HPDE6-E6E7 (cell line): Measurements from ENCODE around the gene EOLA2.
"Not testable (repeated sequence)": the region's sequence is repeated elsewhere in the genome, so short reads cannot be mapped to it uniquely, and the experiment has no call there.

Experiments
- DNase-seq: peaks from one replicate; pipeline ENCODE4 v3.0.0; 2011; ENCODE audit warnings: missing footprints; ENCODE audit errors: extremely low spot score

The EOLA2 gene

DNA sequence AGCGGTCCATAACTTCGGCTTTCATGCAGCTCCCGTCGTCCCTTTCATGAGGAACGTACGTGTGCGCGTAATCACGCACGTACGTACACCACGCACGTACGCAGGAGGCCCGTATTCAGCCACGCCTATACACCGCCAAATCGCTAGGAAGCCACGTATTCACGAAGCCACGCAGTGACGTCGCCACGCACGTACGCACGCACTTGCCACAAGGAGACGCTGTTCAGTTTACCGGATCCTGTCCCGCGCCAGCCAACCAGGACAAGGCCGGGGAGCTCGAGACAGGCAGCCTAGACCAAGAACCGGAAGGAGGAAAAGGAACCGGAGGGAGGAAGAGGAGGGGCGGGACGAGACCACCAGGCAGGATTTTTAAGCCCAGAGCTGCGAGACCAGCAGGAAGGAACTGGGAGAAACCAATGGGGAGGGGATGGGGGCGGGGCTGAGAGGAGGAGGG is at the start of gene EOLA2:
Gene EOLA2, minus strand, starts transcription at position 65 of the 454 bp plus-strand sequence. CDS start 4,617 bp downstream, outside the sequence.
- peak; percentile 76 for DNase-seq

- DNase-seq = no peak
These were observed 49.3 kb upstream of the EOLA2 start for GRCh38 chrX:149987613-149988012.

GRCh38 chrX:149984411-149984810 is 46.1 kb upstream of the EOLA2 start:
- no peak for DNase-seq

DNA sequence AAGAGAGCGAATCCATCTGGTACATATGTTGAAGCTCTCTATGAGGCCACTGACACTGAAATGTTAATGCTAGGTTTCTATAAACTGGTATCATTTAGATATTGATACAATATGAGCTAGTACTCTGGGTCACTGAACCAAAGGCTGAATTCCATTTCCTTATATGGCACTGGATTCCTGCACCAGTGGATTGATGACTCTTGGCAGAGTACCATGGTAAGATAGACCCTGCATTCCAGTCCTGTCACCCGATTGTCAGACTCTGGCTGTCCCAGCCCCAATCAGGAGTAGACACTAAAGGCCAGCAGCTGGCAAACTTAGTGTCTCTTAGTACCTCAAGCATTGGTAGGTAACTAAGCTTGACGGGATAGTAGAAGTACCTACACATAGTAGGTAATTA is 44.0 kb upstream of the EOLA2 start:
- DNase-seq = no peak

- no peak for DNase-seq
These were observed 40.9 kb upstream of the EOLA2 start for GRCh38 chrX:149979126-149979644.

DNA sequence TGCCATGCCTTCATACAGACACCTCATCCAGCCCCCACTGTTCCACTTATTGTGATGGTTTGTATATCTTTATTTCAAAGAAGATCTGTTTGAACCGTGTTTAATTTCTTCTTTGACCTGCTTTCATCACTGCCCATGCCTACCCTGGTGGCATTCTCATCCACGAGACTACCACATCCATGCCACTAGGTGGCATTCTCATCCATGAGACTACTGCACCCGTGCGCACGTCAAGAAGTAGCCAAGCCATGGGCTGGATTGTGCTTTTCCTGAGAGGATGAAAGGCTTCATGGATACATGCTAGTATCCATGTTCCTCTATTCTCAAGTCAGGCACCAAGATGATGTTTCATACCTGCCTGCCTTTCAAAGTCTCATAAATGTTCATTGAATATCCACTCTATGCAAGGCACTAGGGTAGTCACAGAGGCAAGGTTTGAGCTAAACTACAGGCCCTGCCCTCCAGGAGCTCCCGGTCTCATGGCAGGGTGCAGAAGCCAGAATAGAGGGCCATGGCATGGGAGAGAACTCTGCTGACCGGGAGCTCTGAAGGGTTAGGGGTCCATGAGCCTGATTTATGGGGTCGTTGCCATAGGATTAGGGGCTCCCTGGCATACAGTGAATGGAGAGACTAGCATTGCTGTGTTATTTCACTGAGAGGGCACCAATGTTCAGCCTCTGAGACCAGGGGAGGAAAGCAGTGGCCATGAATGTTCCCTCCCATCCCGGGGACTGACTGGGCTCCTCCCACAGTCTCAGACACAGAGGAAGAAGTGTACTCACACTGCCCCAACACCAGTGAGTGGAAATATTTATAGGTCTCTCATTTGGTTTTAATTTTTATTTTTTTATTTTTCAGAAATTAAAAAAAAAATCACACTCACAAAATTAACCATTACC is 24.8 kb upstream of the EOLA2 start:
- DNase-seq = peak; percentile 81

- no peak for DNase-seq
These were observed 23.7 kb upstream of the EOLA2 start for GRCh38 chrX:149962010-149962409.

DNA sequence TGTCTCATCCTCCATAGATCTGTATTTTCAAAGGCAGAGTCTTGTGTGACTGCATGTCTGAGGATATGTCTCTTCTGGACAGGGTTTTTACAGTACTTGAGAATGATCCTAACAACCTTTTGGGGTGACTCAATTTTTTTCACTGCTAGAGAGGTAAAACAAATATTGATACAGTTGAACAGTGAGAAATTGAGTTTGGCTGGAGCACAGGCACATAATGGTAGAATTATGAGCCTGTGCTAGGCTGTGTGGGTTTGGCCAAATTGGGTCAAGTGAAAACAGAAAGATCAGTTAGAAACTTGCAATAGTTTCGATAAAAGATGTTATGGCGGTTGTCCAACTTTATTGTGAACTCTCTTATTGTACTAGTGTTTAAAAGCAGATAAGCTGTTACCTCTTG is 23.3 kb upstream of the EOLA2 start:
- DNase-seq = no peak

- DNase-seq = peak; percentile 36
These were observed 12.4 kb upstream of the EOLA2 start for GRCh38 chrX:149950681-149951080.

- DNase-seq = no peak
These were observed 11.6 kb upstream of the EOLA2 start for GRCh38 chrX:149949743-149950436.

DNA sequence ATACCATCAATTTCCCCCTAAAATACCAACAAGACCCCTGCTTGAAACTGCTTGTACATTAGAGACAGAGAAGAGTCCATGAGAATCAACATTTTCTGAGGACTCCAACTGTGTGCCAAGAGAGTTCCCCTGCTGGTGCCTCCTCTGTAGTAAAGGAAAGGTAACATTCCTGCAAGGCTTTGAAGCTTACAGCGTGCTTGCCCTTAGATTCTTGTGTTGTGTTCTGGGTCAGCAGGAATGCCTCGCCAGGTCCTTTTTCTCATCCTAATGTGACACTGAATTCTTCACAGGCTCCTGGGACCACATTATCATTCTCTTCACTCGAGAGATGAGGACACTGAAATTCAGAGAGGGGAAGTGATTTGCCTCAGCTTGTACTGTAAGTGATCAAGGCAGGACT is 9.7 kb upstream of the EOLA2 start:
- no peak for DNase-seq

- not testable (repeated sequence) for DNase-seq
These were observed 8.6 kb upstream of the EOLA2 start for GRCh38 chrX:149946932-149947331.

- DNase-seq = not testable (repeated sequence)
These were observed 7.5 kb upstream of the EOLA2 start for GRCh38 chrX:149945820-149946219.

DNA sequence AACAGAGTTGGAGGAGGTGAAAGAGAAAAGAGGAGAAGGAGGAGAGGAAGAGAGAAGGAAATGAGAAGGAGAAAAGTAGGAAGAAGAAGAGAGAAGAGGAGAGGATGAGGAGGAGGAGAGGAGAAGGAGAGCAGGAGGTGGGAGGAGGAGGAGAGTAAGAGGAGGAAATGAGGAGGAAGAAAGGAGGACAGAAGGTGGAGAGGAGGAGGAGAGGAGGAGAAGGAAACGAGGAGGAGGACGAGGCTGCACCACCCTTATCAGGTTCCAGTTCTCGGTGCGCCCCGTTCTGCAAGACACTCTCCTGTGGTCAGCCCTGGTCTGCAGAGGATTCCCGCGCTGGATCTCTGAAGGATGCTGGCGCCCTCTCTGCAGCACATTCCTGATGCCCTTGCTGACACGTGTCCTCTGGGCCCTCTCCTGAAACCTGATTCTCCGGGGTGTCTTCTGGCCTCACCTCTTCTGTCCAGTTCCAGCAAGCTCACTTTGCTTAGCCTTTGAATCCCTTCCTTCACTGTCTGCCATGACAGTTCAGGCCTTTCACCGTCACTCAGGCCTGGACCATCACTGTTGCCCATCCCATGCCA is 6.9 kb upstream of the EOLA2 start:
- not testable (repeated sequence) for DNase-seq

DNA sequence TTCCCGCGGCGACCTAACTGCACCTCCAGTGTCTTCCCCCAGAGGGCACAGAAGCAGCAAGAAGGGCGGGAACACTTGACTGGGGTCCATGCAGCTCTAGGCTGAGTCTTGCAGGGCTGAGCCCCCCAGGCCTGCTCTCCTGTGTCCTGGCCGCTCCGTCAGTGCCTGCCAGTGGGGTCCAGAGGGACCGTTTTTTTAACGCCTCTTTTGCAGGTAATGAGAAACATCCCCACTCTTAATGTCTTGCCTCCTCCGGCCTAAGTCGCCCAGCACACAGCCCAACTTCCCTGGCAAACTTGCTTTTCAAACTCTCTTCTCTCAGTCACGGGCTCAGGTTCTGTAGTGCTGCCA is 2.4 kb upstream of the EOLA2 start:
- DNase-seq = not testable (repeated sequence)

DNA sequence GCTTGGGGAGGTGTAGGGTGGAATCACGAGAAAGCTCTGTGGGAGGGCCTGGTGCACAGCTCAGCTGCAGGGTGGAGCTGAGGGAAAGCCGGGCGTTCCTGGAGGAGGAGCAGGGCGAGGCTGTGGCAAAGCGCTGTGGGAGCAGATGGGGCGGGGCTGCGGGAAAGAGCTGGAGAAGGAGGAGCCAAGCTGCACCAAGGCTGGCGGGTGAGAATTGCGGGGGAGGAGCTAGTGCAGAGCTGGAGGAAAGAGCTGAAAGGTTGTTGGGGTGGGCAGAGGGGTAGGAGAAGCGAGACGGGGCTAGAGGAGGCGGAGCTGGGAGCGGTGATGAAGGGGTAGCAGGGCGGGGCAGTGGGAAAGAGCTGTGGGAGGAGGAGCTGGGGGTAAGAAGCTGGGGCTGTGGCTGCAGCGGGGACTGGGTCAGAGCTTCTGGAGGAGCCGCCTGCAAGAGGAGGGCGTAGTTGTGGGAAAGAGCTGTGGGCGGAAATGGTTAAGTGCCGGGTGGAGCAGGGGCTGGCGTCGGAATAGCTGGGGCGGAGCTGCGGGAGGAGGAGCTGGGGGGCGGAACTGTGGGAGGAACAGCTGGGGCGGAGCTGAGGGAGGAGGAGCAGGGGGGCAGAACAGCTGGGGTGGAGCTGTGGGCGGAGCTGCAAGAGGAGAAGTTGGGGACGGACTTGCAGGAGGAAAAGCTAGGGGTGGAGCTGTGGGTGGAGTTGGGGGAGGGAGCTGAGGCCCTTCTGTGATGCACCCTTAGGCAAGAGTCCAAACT is 1.8 kb upstream of the EOLA2 start:
- DNase-seq = peak; percentile 80

GRCh38 chrX:149939655-149939904 is 1.3 kb upstream of the EOLA2 start:
- no peak for DNase-seq

- peak; percentile 72 for DNase-seq
These were observed 777 bp upstream of the EOLA2 start for GRCh38 chrX:149938881-149939654.

DNA sequence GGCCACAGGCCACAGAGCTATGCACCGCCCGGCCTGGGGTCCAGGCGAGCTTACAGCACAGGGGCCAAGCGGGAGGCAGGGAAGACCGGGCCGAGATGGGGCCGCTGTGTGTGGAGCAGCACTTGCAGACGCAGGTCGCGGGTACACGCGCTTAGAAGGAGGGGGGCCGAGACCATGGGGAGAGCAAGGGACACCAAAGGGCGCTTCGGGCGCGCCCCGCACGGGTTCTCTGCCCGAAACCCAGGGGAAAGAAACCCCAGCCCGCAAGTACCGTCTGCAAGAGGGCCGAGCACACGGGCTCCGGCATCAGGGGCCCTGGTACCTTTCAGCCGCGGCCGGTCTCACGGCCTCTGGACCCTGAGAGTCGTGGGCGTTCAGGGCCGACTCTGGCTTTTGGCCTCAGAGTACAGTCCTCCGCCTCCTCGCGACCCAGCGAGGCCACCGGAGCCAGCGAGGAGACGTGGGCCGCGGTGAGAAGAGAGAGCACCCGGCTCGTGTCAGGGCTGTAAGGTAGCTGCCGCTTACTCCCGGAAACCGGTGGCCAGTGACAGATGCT is 342 bp downstream of the EOLA2 start:
- no peak for DNase-seq

DNA sequence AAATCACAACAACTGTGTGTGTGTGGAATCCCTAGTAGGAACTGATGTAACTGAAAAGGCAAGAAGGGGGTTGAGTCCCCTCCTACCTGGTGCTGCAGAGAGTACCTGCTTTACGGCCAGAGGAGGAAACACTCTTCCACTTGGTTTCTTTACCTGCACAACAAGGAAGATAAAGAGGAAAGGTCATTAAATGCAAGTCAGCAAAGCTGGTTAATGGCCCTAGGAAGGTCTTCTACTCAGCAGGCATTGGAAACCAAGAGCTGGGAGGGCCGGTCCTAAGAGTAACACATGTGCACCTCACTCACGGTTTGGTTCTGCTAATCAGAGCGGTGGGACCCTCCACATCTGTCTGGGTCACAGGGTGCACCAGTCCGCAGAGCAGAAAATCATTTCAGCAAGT is 963 bp downstream of the EOLA2 start:
- not testable (repeated sequence) for DNase-seq

GRCh38 chrX:149933547-149933946 is 4.7 kb downstream of the EOLA2 start:
- DNase-seq = not testable (repeated sequence)
